Measurements from ENCODE around the gene AMBRA1.

- TF ChIP-seq CTCF (IDR thresholded peaks at IDR 0.05) (no peak), POLR2AphosphoS5 (IDR thresholded peaks at IDR 0.05) (no peak), POLR2A (IDR thresholded peaks at IDR 0.05) (no peak), EP300 (IDR thresholded peaks at IDR 0.05) (no peak)
These were observed 164.1 kb downstream of the AMBRA1 start for GRCh38 chr11:46429717-46430116.

Measured in upper lobe of left lung (tissue), 4 donors.